Mesodermal cell (in vitro differentiated cells): Measurements from ENCODE around the gene GPBP1L1. TPM values are rescaled to one million over a fixed set of nuclear protein-coding genes. Genes with fewer than 3 reads are reported as not detected.
"Not testable (repeated sequence)": the region's sequence is repeated elsewhere in the genome, so short reads cannot be mapped to it uniquely, and the experiment has no call there.

ENCODE experiments used
- H3K27ac ChIP-seq: 2 replicates; pipeline ENCODE4 v1.7.0; 2013; ENCODE audit warnings: mild to moderate bottlenecking, low read depth, low read length, moderate library complexity; ENCODE audit not compliant: severe bottlenecking
- H3K36me3 ChIP-seq: 2 replicates; pipeline ENCODE4 v1.7.1; 2013; ENCODE audit warnings: mild to moderate bottlenecking, low read length, moderate library complexity; ENCODE audit not compliant: control insufficient read depth, insufficient read depth
- H3K4me1 ChIP-seq: one replicate; pipeline ENCODE4 v1.7.1; 2013; ENCODE audit warnings: mild to moderate bottlenecking, low read length; ENCODE audit not compliant: insufficient read depth, control insufficient read depth, poor library complexity, severe bottlenecking
- H3K4me3 ChIP-seq: 2 replicates; pipeline ENCODE4 v1.7.0; 2013; ENCODE audit warnings: low read length, control low read depth, mild to moderate bottlenecking; ENCODE audit not compliant: insufficient read depth, poor library complexity, severe bottlenecking; ENCODE audit errors: extremely low read depth
- H3K9me3 ChIP-seq: 2 replicates; pipeline ENCODE4 v1.7.1; 2013; ENCODE audit warnings: mild to moderate bottlenecking, low read length, moderate library complexity; ENCODE audit not compliant: control insufficient read depth
- WGBS, 2 experiments: methylation state at CpG; one replicate each; pipeline ENCODE4 v1.1.5; 2013; ENCODE audit warnings: missing lambda C conversion rate in 2 of 2; ENCODE audit not compliant: insufficient coverage in 2 of 2; 5-methylcytosine and 5-hydroxymethylcytosine counted together
- polyA plus RNA-seq, 2 experiments: library from polyadenylated mRNA; stranded (reverse); fragments of 50-300 nt; gene quantifications; one replicate each; pipeline ENCODE4 v1.2.3, GENCODE V29; 2013

Gene GPBP1L1, protein sequence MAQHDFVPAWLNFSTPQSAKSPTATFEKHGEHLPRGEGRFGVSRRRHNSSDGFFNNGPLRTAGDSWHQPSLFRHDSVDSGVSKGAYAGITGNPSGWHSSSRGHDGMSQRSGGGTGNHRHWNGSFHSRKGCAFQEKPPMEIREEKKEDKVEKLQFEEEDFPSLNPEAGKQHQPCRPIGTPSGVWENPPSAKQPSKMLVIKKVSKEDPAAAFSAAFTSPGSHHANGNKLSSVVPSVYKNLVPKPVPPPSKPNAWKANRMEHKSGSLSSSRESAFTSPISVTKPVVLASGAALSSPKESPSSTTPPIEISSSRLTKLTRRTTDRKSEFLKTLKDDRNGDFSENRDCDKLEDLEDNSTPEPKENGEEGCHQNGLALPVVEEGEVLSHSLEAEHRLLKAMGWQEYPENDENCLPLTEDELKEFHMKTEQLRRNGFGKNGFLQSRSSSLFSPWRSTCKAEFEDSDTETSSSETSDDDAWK
- polyA plus RNA-seq (2013, experiment 1 of 2), result 68.8 TPM
- 64.6 TPM for polyA plus RNA-seq (2013, experiment 2 of 2)

GRCh38 chr1:45686288-45687013 lies at the start of gene GPBP1L1:
TSS of gene GPBP1L1 (minus strand) at chr1:45686533. CDS start at chr1:45659087, 27,446 bp downstream.
- Histone ChIP-seq H3K36me3 (peaks cover 7% of the 10 kb centered on the region), H3K4me1 (peaks cover 3% of the 10 kb centered on the region), H3K9me3 (no peaks in the 10 kb centered on the region), H3K4me3 (peak within 1 kb of the TSS; percentile 98), H3K27ac (peak within 1 kb of the TSS; percentile 86)
- 0% methylated on average over 37 to 41 of the region's 52 CpGs for WGBS, 2 experiments

DNA sequence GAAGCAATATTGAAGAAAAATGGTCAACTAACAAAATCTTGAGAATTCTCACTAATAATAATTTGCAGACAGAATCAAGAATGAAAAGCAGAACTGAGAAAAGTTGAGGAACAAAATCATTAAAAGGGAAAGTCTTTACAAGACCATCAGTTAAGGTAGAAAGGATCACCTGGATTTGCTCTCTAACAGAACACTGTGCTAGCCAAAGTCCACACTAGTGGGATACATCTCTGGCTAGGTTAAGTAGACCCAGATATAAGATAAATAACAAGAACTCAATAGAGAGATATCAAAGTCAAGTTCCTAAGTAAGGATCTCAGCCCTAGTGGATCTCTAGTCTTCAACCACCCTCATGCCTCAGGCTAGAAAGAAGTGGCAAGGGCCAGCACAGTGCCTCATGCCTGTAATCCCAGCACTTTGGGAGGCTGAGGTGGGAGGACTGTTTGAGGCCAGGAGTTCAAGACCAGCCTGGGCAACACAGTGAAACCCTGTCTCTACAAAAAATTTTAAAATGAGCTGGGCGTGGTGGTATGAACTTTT lies 44.5 kb upstream of the GPBP1L1 start:
- peaks cover 2% of the 10 kb centered on the region for H3K4me1 ChIP-seq
- no peak overlapping the region for H3K27ac ChIP-seq
- peaks cover 3% of the 10 kb centered on the region for H3K36me3 ChIP-seq
- WGBS, 2 experiments, result 100% methylated on average over 1 of the region's 1 CpG; no CpG with 5 or more reads in 1 of the 2 experiments
- H3K9me3 ChIP-seq, result no peaks in the 10 kb centered on the region
- H3K4me3 ChIP-seq, result no peak overlapping the region

GRCh38 chr1:45730075-45730779 lies 43.9 kb upstream of the GPBP1L1 start:
- 90 to 100% methylated on average over 1 to 2 of the region's 3 CpGs for WGBS, 2 experiments
- Histone ChIP-seq H3K9me3 (no peaks in the 10 kb centered on the region), H3K36me3 (peaks cover 3% of the 10 kb centered on the region), H3K27ac (no peak overlapping the region), H3K4me1 (peaks cover 2% of the 10 kb centered on the region), H3K4me3 (no peak overlapping the region)

DNA sequence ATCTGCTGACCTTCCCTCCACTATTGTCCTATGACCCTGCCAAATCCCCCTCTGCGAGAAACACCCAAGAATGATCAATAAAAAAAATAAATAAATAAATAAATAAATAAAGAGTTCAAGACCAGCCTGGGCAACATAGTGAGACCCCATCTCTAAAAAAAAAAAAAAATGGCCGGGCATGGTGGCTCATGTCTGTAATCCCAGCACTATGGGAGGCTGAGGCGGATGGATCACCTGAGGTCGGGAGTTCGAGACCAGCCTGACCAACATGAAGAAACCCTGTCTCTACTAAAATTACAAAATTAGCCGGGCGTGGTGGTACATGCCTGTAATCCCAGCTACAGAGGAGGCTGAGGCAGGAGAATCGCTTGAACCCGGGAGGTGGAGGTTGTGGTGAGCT lies 39.7 kb upstream of the GPBP1L1 start:
- H3K4me3 ChIP-seq, H3K9me3 ChIP-seq, H3K27ac ChIP-seq, H3K4me1 ChIP-seq, H3K36me3 ChIP-seq: not testable (repeated sequence)
- WGBS, 2 experiments, result 80 to 100% methylated on average over 1 to 3 of the region's 9 CpGs

DNA sequence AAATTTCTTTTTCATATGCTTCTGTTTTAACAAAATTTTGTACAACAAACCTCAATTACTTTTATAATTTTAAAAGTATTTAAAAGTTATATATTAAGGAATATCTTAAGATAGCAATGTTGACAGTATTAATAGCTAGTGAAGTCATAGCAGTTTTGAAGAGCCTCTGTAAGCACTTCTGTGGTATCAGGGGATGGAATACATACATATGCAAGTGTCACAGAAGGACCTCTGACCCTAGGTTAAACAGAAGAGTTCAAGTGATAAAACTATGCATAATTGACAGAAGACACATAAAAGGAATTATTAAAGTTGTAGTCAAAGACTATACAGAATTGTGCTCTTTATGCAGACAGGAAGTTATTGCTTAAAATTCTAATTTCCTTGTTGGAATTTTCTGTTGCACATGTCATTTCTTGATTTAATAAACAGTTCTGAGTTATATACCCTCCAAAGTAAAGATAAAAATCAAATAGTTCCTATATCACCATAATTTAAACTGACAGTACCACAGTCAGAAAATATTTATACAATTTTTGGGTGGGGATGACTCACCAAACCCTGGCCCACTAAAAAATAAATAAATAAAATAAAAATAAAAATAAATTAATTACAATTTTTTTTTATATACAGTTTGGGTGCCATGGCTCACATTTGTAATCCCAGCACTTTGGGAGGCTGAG lies 37.1 kb upstream of the GPBP1L1 start:
- no peak overlapping the region for H3K4me3 ChIP-seq
- H3K27ac ChIP-seq, result no peak overlapping the region
- H3K4me1 ChIP-seq, result no peaks in the 10 kb centered on the region
- no peaks in the 10 kb centered on the region for H3K9me3 ChIP-seq
- peaks cover under 1% of the 10 kb centered on the region for H3K36me3 ChIP-seq

- Histone ChIP-seq H3K4me1 (no peaks in the 10 kb centered on the region), H3K4me3 (no peak overlapping the region), H3K27ac (no peak overlapping the region), H3K9me3 (no peaks in the 10 kb centered on the region), H3K36me3 (no peaks in the 10 kb centered on the region)
- 83 to 100% methylated on average over 1 of the region's 3 CpGs for WGBS, 2 experiments
These were observed 36.5 kb upstream of the GPBP1L1 start for GRCh38 chr1:45722809-45723208.

DNA sequence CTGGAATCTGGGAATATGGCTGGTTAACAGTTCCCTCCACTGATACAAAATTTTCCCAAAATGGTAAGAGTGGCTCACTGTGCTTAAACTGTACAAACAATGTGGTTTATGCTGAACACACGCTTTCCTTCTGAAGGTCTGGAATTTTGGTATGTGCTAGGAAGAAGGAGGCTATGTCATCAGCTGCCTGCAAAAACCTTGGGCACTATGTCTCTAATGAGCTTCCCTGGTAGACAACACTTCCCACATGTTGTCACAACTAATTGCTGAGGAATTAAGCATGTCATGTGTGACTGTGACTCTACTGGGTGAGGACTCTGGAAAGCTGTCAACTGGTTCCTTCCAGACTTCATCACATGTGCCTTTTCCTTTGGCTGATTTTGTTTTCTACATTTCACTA lies 34.9 kb upstream of the GPBP1L1 start:
- Histone ChIP-seq H3K4me3 (no peak overlapping the region), H3K36me3 (no peaks in the 10 kb centered on the region), H3K27ac (no peak overlapping the region), H3K4me1 (no peaks in the 10 kb centered on the region), H3K9me3 (no peaks in the 10 kb centered on the region)
- WGBS, 2 experiments, result 71 to 100% methylated on average over 1 of the region's 1 CpG

GRCh38 chr1:45718289-45718688 lies 32.0 kb upstream of the GPBP1L1 start:
- H3K27ac ChIP-seq, result no peak overlapping the region
- no CpG with 5 or more reads among the region's 1 CpG for WGBS, 2 experiments
- H3K4me1 ChIP-seq, result no peaks in the 10 kb centered on the region
- peaks cover 3% of the 10 kb centered on the region for H3K36me3 ChIP-seq
- no peaks in the 10 kb centered on the region for H3K9me3 ChIP-seq
- no peak overlapping the region for H3K4me3 ChIP-seq

- H3K9me3 ChIP-seq, H3K27ac ChIP-seq, H3K36me3 ChIP-seq, H3K4me3 ChIP-seq, H3K4me1 ChIP-seq: not testable (repeated sequence)
- WGBS, 2 experiments, result 93 to 94% methylated on average over 3 to 5 of the region's 8 CpGs
These were observed 31.1 kb upstream of the GPBP1L1 start for GRCh38 chr1:45717386-45717785.

DNA sequence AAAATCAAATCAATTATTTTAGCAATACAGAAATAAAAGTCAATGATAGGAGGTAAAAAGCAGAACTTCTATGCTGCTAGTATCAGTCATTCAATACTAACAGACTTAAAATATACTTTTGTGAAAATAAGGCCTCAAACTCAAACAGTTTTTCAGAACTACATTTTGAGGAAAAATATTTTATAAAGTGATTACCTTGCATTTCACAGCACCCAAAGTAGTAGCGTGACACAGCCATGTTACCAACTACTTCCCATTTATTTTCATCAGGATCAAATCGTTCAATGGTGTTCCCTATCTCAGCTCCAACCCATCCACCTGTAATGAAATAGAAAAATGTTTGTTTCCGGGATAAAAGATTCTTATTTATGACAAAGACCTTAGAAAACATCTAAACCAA lies 30.4 kb upstream of the GPBP1L1 start:
- H3K9me3 ChIP-seq, result no peaks in the 10 kb centered on the region
- H3K36me3 ChIP-seq, result peaks cover 3% of the 10 kb centered on the region
- H3K4me1 ChIP-seq, result no peaks in the 10 kb centered on the region
- WGBS, 2 experiments, result no CpG with 5 or more reads among the region's 3 CpGs
- no peak overlapping the region for H3K4me3 ChIP-seq
- H3K27ac ChIP-seq, result no peak overlapping the region
